ENCODE data around the gene TNPO2.

- TF ChIP-seq CTCF (IDR thresholded peaks at IDR 0.05) (0 out of 2 replicates have a peak, but pooled peaks have one; percentile 12), ZFX (IDR thresholded peaks at IDR 0.05; ENCODE audit: borderline replicate concordance) (no peak)
Observed at GRCh38 chr19:12657966-12658365, 65.8 kb downstream of the TNPO2 start.

Measured in 22Rv1 (cell line).